SK-N-SH treated with all-trans-retinoic acid at 6 μM for 48 hours (cell line): ENCODE results near the gene ATP1A2.

Source experiments
- ATAC-seq: fragments of 200-7000 bp; cut with Tn5 transposase; 3 replicates; pipeline ENCODE4 v1.9.1; 2020; ENCODE audit warnings: mild to moderate bottlenecking, moderate library complexity
- ARNTL ChIP-seq: fragments of 450-650 bp; formaldehyde crosslinking; IDR thresholded peaks from 2 replicates; pipeline ENCODE4 v1.5.0; 2020; ENCODE audit warnings: low read depth, mild to moderate bottlenecking, moderate library complexity, borderline replicate concordance
- BACH2 ChIP-seq: fragments of 250-450 bp; sonication (Bioruptor Pico); IDR thresholded peaks from 2 replicates; pipeline ENCODE4 v1.9.0; 2021; ENCODE audit warnings: mild to moderate bottlenecking, borderline replicate concordance
- CSDC2 ChIP-seq: fragments of 250-450 bp; sonication (Bioruptor Pico); IDR thresholded peaks from 2 replicates; pipeline ENCODE4 v1.5.0; 2020; ENCODE audit warnings: mild to moderate bottlenecking, moderate library complexity
- ESRRG ChIP-seq: fragments of 250-450 bp; sonication (Bioruptor Pico); IDR thresholded peaks from 2 replicates; pipeline ENCODE4 v1.6.1; 2021; ENCODE audit warnings: mild to moderate bottlenecking
- ISL1 ChIP-seq: fragments of 250-450 bp; sonication (Bioruptor Pico); IDR thresholded peaks from 2 replicates; pipeline ENCODE4 v2.1.2; 2022; ENCODE audit warnings: mild to moderate bottlenecking, moderate library complexity
- OSR1 ChIP-seq: fragments of 250-450 bp; sonication (Bioruptor Pico); IDR thresholded peaks from 2 replicates; pipeline ENCODE4 v1.8.0; 2022; ENCODE audit warnings: moderate library complexity, mild to moderate bottlenecking, inconsistent platforms
- PATZ1 ChIP-seq: fragments of 250-450 bp; sonication (Bioruptor Pico); IDR thresholded peaks from 2 replicates; pipeline ENCODE4 v1.8.0; 2020; ENCODE audit warnings: mild to moderate bottlenecking, moderate library complexity, borderline replicate concordance
- RARB ChIP-seq: fragments of 250-450 bp; sonication (Bioruptor Pico); IDR thresholded peaks from 2 replicates; pipeline ENCODE4 v1.8.0; 2021; ENCODE audit warnings: mild to moderate bottlenecking, moderate library complexity
- TCF4 ChIP-seq: fragments of 250-450 bp; sonication (Bioruptor Pico); IDR thresholded peaks from 2 replicates; pipeline ENCODE4 v1.8.0; 2021; ENCODE audit warnings: mild to moderate bottlenecking, moderate library complexity, borderline replicate concordance
- TOX ChIP-seq: fragments of 250-450 bp; sonication (Bioruptor Pico); IDR thresholded peaks from 2 replicates; pipeline ENCODE4 v1.8.0; 2021; ENCODE audit warnings: mild to moderate bottlenecking, moderate library complexity, borderline replicate concordance
- ZC3H10 ChIP-seq: fragments of 250-450 bp; sonication (Bioruptor Pico); IDR thresholded peaks from 2 replicates; pipeline ENCODE4 v1.5.1; 2021; ENCODE audit warnings: mild to moderate bottlenecking, moderate library complexity
- ZFP3 ChIP-seq: fragments of 250-450 bp; sonication (Bioruptor Pico); IDR thresholded peaks from 2 replicates; pipeline ENCODE4 v1.5.0; 2020; ENCODE audit warnings: mild to moderate bottlenecking, moderate library complexity
- ZNF70 ChIP-seq: fragments of 450-650 bp; formaldehyde crosslinking; IDR thresholded peaks from 2 replicates; pipeline ENCODE4 v1.5.0; 2020; ENCODE audit warnings: mild to moderate bottlenecking, moderate library complexity
- ZNF8 ChIP-seq: fragments of 450-650 bp; formaldehyde crosslinking; IDR thresholded peaks from 2 replicates; pipeline ENCODE4 v1.5.0; 2020; ENCODE audit warnings: mild to moderate bottlenecking, moderate library complexity
- TF ChIP-seq, protein P1 (sequence below): fragments of 250-450 bp; sonication (Bioruptor Pico); IDR thresholded peaks from 2 replicates; pipeline ENCODE4 v1.5.1; 2020; ENCODE audit warnings: low read depth, mild to moderate bottlenecking, moderate library complexity
- TF ChIP-seq, protein P2 (sequence below): fragments of 250-450 bp; sonication (Bioruptor Pico); IDR thresholded peaks from 2 replicates; pipeline ENCODE4 v1.5.1; 2021; ENCODE audit warnings: mild to moderate bottlenecking, moderate library complexity
- TF ChIP-seq, protein P3 (sequence below): fragments of 250-450 bp; sonication (Bioruptor Pico); IDR thresholded peaks from 2 replicates; pipeline ENCODE4 v1.8.0; 2021; ENCODE audit warnings: low read depth, mild to moderate bottlenecking, moderate library complexity, borderline replicate concordance

The ATP1A2 gene

GRCh38 chr1:160079448-160079847 lies 36.1 kb upstream of the ATP1A2 start:
- TF ChIP-seq RARB (CRISPR knock-in tag) (no peak), ZC3H10 (CRISPR knock-in tag) (no peak), ESRRG (CRISPR knock-in tag) (no peak), ZNF70 (CRISPR knock-in tag) (no peak), BACH2 (no peak), TOX (CRISPR knock-in tag) (no peak)
- TF ChIP-seq, protein P1, sequence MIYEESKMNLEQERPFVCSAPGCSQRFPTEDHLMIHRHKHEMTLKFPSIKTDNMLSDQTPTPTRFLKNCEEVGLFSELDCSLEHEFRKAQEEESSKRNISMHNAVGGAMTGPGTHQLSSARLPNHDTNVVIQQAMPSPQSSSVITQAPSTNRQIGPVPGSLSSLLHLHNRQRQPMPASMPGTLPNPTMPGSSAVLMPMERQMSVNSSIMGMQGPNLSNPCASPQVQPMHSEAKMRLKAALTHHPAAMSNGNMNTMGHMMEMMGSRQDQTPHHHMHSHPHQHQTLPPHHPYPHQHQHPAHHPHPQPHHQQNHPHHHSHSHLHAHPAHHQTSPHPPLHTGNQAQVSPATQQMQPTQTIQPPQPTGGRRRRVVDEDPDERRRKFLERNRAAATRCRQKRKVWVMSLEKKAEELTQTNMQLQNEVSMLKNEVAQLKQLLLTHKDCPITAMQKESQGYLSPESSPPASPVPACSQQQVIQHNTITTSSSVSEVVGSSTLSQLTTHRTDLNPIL (CRISPR knock-in tag) = no peak
- TF ChIP-seq, protein P2, sequence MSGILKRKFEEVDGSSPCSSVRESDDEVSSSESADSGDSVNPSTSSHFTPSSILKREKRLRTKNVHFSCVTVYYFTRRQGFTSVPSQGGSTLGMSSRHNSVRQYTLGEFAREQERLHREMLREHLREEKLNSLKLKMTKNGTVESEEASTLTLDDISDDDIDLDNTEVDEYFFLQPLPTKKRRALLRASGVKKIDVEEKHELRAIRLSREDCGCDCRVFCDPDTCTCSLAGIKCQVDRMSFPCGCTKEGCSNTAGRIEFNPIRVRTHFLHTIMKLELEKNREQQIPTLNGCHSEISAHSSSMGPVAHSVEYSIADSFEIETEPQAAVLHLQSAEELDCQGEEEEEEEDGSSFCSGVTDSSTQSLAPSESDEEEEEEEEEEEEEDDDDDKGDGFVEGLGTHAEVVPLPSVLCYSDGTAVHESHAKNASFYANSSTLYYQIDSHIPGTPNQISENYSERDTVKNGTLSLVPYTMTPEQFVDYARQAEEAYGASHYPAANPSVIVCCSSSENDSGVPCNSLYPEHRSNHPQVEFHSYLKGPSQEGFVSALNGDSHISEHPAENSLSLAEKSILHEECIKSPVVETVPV (CRISPR knock-in tag) = no peak
- no peak for ATAC-seq

- ATAC-seq = no peak
- TF ChIP-seq ZNF8 (CRISPR knock-in tag) (no peak), ZC3H10 (CRISPR knock-in tag) (no peak), ARNTL (no peak), ESRRG (CRISPR knock-in tag) (no peak), PATZ1 (CRISPR knock-in tag) (no peak), OSR1 (CRISPR knock-in tag) (no peak), BACH2 (no peak)
Measured at GRCh38 chr1:160080381-160081100, 35.0 kb upstream of the ATP1A2 start.

GRCh38 chr1:160081261-160081936 lies 34.2 kb upstream of the ATP1A2 start, which contains the start of gene KCNJ9:
KCNJ9 (plus strand) TSS chr1:160081538; CDS start chr1:160084031, 2,493 bp downstream.
- no peak for ATAC-seq

DNA sequence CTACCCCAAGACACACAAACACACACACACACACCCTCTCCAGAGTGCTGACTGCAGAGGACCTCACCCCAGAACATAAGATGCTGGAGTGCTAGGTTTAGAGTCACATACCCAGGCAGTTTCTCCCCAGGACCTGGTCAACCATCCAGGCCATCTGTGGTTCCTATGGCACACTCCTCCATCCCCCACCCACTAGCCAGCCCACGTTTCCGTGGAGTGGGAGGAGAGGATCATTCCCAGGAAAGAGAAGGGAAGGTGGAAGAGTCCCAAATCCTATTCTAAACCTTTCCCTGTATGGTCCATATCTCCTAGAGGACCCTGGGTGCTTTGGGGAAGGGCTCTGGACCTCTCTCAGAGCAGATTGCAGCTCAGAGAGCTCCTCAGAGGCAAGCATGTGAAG lies 33.1 kb upstream of the ATP1A2 start:
- no peak for TF ChIP-seq BACH2
- TF ChIP-seq, protein P2 (CRISPR knock-in tag) = no peak
- TF ChIP-seq ZNF70 (CRISPR knock-in tag) = no peak
- TF ChIP-seq ZC3H10 (CRISPR knock-in tag) = no peak
- no peak for TF ChIP-seq ZNF8 (CRISPR knock-in tag)
- TF ChIP-seq, protein P3, sequence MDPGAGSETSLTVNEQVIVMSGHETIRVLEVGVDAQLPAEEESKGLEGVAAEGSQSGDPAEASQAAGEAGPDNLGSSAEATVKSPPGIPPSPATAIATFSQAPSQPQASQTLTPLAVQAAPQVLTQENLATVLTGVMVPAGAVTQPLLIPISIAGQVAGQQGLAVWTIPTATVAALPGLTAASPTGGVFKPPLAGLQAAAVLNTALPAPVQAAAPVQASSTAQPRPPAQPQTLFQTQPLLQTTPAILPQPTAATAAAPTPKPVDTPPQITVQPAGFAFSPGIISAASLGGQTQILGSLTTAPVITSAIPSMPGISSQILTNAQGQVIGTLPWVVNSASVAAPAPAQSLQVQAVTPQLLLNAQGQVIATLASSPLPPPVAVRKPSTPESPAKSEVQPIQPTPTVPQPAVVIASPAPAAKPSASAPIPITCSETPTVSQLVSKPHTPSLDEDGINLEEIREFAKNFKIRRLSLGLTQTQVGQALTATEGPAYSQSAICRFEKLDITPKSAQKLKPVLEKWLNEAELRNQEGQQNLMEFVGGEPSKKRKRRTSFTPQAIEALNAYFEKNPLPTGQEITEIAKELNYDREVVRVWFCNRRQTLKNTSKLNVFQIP (CRISPR knock-in tag) = no peak
- TF ChIP-seq ESRRG (CRISPR knock-in tag) = no peak
- no peak for ATAC-seq

More at GRCh38 chr1:160081261-160081936, 34.2 kb upstream of the ATP1A2 start, which contains the start of gene KCNJ9:
- TF ChIP-seq PATZ1 (CRISPR knock-in tag) (no peak), RARB (CRISPR knock-in tag) (no peak), TCF4 (CRISPR knock-in tag) (no peak), ZFP3 (no peak), CSDC2 (CRISPR knock-in tag) (no peak), ZNF70 (CRISPR knock-in tag) (peak; percentile 89), ISL1 (CRISPR knock-in tag) (no peak)
- TF ChIP-seq, protein P1 (CRISPR knock-in tag) = no peak
- TF ChIP-seq, all 23 proteins: peak for 1
